ENCODE results near the gene SLC30A3. TPM values are rescaled to one million over a fixed set of nuclear protein-coding genes. Genes with fewer than 3 reads are reported as not detected.

Gene SLC30A3
- total and polyA plus RNA-seq, 2 of the 13 experiments (the other 11 are each of a cell fraction or from before 2014, with no cell fraction given), result 0.38 to 0.79 TPM

DNA sequence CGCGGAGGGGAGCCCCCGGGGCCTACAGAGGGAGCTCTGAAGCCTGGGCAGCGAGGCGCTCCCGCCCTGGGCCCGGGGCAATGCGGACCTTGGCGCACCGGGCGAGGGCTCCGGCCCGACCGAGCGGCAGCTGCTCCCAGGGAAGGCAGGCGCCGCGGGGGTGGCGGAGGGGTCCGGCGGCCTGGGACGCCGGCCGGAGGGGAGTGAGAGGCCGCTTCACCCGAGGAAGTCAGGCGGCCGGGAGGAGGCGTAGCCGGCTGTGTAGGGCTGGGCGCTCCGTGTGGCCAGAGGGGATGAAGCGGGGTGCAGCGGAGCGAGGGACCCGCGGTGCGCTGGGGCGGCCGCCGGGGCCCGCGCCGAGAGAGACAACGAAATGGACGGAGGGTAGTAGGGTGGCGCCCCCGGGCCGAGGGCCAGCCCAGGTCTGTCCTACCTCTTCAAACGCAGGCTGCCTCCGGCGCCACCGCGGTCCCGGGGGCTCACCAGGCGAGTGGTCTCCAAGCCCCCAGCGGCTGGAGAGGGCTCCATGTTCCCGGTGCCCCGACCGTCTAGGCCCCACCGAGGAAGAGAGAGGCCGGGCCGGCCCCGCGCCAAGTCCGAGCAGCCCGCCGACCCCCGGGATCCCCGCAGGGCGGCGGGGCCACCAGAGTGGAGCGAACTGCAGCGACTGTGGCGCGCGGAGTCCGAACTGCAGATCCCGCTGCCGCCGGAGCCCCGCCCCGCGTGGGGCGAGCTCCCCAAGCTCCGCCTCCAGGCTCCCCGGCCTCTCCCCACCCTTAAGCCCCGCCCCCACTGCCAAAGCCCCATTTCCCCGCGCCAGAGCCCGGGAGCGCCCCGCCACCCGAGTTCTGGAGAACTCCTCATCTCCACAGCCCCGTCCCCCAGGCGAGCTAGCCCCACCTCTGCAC lies at the start of gene SLC30A3 (continued):
- TF ChIP-seq ZNF766 (CRISPR knock-in tag; IDR thresholded peaks at IDR 0.05; ENCODE audit: borderline replicate concordance) (no peak), ZNF451 (CRISPR knock-in tag; IDR thresholded peaks at IDR 0.05) (no peak), KMT2B (CRISPR knock-in tag; IDR thresholded peaks at IDR 0.05) (no peak), ZNF335 (CRISPR knock-in tag; IDR thresholded peaks at IDR 0.05) (no peak), ZNF616 (CRISPR knock-in tag; IDR thresholded peaks at IDR 0.05; ENCODE audit: low read depth) (no peak), JUN (CRISPR knock-in tag; IDR thresholded peaks at IDR 0.05) (no peak), ZNF296 (CRISPR knock-in tag; conservative IDR thresholded peaks at IDR 0.05) (no peak), ZSCAN31 (CRISPR knock-in tag; IDR thresholded peaks at IDR 0.05; ENCODE audit: low read depth) (0 out of 2 replicates have a peak, but pooled peaks have one; percentile 13), ZNF44 (CRISPR knock-in tag; IDR thresholded peaks at IDR 0.05) (no peak), ZFP90 (CRISPR knock-in tag; IDR thresholded peaks at IDR 0.05; ENCODE audit: borderline replicate concordance) (no peak), ZNF367 (CRISPR knock-in tag; IDR thresholded peaks at IDR 0.05; ENCODE audit: borderline replicate concordance) (no peak), TP53 (CRISPR knock-in tag; conservative IDR thresholded peaks at IDR 0.05) (no peak), CHCHD3 (CRISPR knock-in tag; IDR thresholded peaks at IDR 0.05) (0 out of 2 replicates have a peak, but pooled peaks have one; percentile 61), ZNF34 (CRISPR knock-in tag; IDR thresholded peaks at IDR 0.05; ENCODE audit: borderline replicate concordance) (no peak), SIN3A (IDR thresholded peaks at IDR 0.05; ENCODE audit: borderline replicate concordance, low read depth, low read length) (no peak), ZNF354B (CRISPR knock-in tag; IDR thresholded peaks at IDR 0.05) (no peak), ZNF329 (CRISPR knock-in tag; IDR thresholded peaks at IDR 0.05; ENCODE audit: low read depth) (0 out of 2 replicates have a peak, but pooled peaks have one; percentile 44), ZBTB21 (CRISPR knock-in tag; IDR thresholded peaks at IDR 0.05) (no peak), POLR2AphosphoS5 (IDR thresholded peaks at IDR 0.05; ENCODE audit: low read depth, low read length) (no peak), RARA (CRISPR knock-in tag; IDR thresholded peaks at IDR 0.05) (no peak), HDAC6 (IDR thresholded peaks at IDR 0.05; ENCODE audit: low read depth, low read length) (no peak), BRCA1 (CRISPR knock-in tag; IDR thresholded peaks at IDR 0.05) (no peak), MAF1 (CRISPR knock-in tag; IDR thresholded peaks at IDR 0.05; ENCODE audit: borderline replicate concordance) (no peak)
- TF ChIP-seq, protein P1, sequence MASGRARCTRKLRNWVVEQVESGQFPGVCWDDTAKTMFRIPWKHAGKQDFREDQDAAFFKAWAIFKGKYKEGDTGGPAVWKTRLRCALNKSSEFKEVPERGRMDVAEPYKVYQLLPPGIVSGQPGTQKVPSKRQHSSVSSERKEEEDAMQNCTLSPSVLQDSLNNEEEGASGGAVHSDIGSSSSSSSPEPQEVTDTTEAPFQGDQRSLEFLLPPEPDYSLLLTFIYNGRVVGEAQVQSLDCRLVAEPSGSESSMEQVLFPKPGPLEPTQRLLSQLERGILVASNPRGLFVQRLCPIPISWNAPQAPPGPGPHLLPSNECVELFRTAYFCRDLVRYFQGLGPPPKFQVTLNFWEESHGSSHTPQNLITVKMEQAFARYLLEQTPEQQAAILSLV (CRISPR knock-in tag; IDR thresholded peaks at IDR 0.05; ENCODE audit: borderline replicate concordance), result no peak
- TF ChIP-seq, protein P2, sequence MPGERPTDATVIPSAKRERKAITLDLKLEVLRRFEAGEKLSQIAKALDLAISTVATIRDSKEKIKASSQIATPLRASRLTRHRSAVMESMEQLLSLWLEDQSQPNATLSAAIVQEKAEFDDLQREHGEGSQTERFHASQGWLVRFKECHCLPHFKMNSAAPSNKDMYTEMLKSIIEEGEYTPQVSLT (CRISPR knock-in tag; IDR thresholded peaks at IDR 0.05; ENCODE audit: borderline replicate concordance, low read depth), result no peak
- TF ChIP-seq, protein P3, sequence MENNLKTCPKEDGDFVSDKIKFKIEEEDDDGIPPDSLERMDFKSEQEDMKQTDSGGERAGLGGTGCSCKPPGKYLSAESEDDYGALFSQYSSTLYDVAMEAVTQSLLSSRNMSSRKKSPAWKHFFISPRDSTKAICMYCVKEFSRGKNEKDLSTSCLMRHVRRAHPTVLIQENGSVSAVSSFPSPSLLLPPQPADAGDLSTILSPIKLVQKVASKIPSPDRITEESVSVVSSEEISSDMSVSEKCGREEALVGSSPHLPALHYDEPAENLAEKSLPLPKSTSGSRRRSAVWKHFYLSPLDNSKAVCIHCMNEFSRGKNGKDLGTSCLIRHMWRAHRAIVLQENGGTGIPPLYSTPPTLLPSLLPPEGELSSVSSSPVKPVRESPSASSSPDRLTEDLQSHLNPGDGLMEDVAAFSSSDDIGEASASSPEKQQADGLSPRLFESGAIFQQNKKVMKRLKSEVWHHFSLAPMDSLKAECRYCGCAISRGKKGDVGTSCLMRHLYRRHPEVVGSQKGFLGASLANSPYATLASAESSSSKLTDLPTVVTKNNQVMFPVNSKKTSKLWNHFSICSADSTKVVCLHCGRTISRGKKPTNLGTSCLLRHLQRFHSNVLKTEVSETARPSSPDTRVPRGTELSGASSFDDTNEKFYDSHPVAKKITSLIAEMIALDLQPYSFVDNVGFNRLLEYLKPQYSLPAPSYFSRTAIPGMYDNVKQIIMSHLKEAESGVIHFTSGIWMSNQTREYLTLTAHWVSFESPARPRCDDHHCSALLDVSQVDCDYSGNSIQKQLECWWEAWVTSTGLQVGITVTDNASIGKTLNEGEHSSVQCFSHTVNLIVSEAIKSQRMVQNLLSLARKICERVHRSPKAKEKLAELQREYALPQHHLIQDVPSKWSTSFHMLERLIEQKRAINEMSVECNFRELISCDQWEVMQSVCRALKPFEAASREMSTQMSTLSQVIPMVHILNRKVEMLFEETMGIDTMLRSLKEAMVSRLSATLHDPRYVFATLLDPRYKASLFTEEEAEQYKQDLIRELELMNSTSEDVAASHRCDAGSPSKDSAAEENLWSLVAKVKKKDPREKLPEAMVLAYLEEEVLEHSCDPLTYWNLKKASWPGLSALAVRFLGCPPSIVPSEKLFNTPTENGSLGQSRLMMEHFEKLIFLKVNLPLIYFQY (CRISPR knock-in tag; IDR thresholded peaks at IDR 0.05; ENCODE audit: borderline replicate concordance), result no peak
